ENCODE results near the gene LSM2. TPM values are rescaled to one million over a fixed set of nuclear protein-coding genes. Genes with fewer than 3 reads are reported as not detected.
A peak's percentile ranks its signal among the peaks of the same experiment; 100 is the strongest.

Gene LSM2
- total and polyA plus RNA-seq, 9 of the 15 experiments (the other 6 are each of a cell fraction or from before 2014, with no cell fraction given) = 154 to 407 (median 223) TPM

GRCh38 chr6:31826793-31827285 is 20.1 kb upstream of the LSM2 start (continued):
- TF ChIP-seq REST (IDR thresholded peaks at IDR 0.05; ENCODE audit: borderline replicate concordance) = no peak
- TF ChIP-seq REST (CRISPR knock-in tag; IDR thresholded peaks at IDR 0.05; ENCODE audit: low read depth) = peak; percentile 80
- peak; percentile 48 for TF ChIP-seq KAT2B (IDR thresholded peaks at IDR 0.05; ENCODE audit: low read depth, low read length)
- TF ChIP-seq HIVEP1 (CRISPR knock-in tag; IDR thresholded peaks at IDR 0.05) = peak; percentile 69; the same call in 1 of the 2 replicates
- 0 out of 2 replicates have a peak, but pooled peaks have one; percentile 35 for TF ChIP-seq ZBTB9 (CRISPR knock-in tag; IDR thresholded peaks at IDR 0.05)
- peak; percentile 48; the same call in 1 of the 2 replicates for TF ChIP-seq ZNF23 (CRISPR knock-in tag; IDR thresholded peaks at IDR 0.05)
- peak; percentile 82; the same call in 1 of the 2 replicates for TF ChIP-seq ZNF212 (CRISPR knock-in tag; IDR thresholded peaks at IDR 0.05)
- peak; percentile 65; the same call in 1 of the 2 replicates for TF ChIP-seq IFI16 (CRISPR knock-in tag; IDR thresholded peaks at IDR 0.05)
- peak; percentile 92 for TF ChIP-seq RREB1 (CRISPR knock-in tag; IDR thresholded peaks at IDR 0.05)
- no peak for TF ChIP-seq NR2C1 (IDR thresholded peaks at IDR 0.05)
- TF ChIP-seq NR2C1 (tag; IDR thresholded peaks at IDR 0.05) = peak; percentile 53; the same call in 1 of the 2 replicates
- TF ChIP-seq ETV1 (tag; conservative IDR thresholded peaks at IDR 0.05; ENCODE audit: low read depth) = peak; percentile 82
- TF ChIP-seq HMG20B (CRISPR knock-in tag; IDR thresholded peaks at IDR 0.05) = 0 out of 2 replicates have a peak, but pooled peaks have one; percentile 73
- TF ChIP-seq TSC22D4 (tag; IDR thresholded peaks at IDR 0.05) = no peak
